ENCODE measurements around the gene DENND4A. TPM values are rescaled to one million over a fixed set of nuclear protein-coding genes. Genes with fewer than 3 reads are reported as not detected.
"Not testable (repeated sequence)": the region's sequence is repeated elsewhere in the genome, so short reads cannot be mapped to it uniquely, and the experiment has no call there.

DENND4A gene
- total and polyA plus RNA-seq, 3 donors from 2014 or later: 16.5 to 65.7 (median 63.4) TPM

DNA sequence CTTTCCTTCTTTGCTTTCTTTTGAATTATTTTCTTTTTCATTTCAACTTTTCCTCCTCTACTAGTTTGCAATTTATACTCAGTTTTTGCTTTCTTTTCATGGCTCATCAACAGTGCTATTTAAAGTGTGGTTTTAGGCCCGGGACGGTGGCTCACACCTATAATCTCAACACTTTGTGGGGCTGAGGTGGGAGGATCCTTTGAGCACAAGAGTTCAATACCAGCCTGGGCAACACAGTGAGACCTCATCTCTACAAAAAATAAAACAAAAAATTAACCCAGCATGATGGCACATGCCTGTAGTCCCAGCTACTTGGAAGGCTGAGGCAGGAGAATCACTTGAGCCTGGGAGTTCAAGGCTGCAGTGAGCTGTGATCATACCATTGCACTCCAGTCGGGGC, 20.4 kb upstream of the DENND4A start:
- intact Hi-C loops (cut with DNase I; ENCODE audit: low total_unique reads): no loop called here
- TF ChIP-seq POLR2A (IDR thresholded peaks at IDR 0.05): no peak
- TF ChIP-seq, protein P1, sequence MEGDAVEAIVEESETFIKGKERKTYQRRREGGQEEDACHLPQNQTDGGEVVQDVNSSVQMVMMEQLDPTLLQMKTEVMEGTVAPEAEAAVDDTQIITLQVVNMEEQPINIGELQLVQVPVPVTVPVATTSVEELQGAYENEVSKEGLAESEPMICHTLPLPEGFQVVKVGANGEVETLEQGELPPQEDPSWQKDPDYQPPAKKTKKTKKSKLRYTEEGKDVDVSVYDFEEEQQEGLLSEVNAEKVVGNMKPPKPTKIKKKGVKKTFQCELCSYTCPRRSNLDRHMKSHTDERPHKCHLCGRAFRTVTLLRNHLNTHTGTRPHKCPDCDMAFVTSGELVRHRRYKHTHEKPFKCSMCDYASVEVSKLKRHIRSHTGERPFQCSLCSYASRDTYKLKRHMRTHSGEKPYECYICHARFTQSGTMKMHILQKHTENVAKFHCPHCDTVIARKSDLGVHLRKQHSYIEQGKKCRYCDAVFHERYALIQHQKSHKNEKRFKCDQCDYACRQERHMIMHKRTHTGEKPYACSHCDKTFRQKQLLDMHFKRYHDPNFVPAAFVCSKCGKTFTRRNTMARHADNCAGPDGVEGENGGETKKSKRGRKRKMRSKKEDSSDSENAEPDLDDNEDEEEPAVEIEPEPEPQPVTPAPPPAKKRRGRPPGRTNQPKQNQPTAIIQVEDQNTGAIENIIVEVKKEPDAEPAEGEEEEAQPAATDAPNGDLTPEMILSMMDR (IDR thresholded peaks at IDR 0.05): no peak
- H3K36me3 ChIP-seq (ENCODE audit: low read depth, missing control alignments): no peaks in the 10 kb centered on the region
- no peak overlapping the region for H3K4me3 ChIP-seq
- no peaks in the 10 kb centered on the region for H3K4me1 ChIP-seq
- H3K27ac ChIP-seq: no peak overlapping the region
- DNase-seq: no peak
- 63 to 81% methylated on average over 3 of the region's 3 CpGs for WGBS, 2 donors
- H3K27me3 ChIP-seq: no peaks in the 10 kb centered on the region
- H3K9me3 ChIP-seq: no peaks in the 10 kb centered on the region

DNA sequence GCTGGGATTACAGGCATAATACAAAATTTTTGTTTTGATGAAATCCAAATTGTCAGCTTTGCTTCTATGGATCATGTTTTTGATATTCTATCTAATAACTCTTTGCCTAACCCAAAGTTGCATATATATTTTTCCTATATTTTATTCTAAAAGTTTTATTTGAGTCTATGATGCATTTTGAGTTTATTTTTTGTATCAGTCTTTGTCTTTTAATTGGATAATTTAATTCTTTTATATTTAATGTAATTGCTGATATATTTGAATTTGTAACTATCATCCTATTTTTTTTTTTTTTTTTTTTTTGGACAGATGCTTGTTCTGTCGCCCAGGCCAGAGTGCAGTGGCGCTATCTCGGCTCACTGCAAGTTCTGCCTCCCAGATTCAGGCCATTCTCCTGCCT, 19.7 kb upstream of the DENND4A start:
- intact Hi-C loops (cut with DNase I; ENCODE audit: low total_unique reads): no loop called here
- Histone ChIP-seq H3K27me3 (no peaks in the 10 kb centered on the region), H3K36me3 (ENCODE audit: low read depth, missing control alignments) (no peaks in the 10 kb centered on the region), H3K9me3 (no peaks in the 10 kb centered on the region), H3K4me3 (no peak overlapping the region), H3K4me1 (no peaks in the 10 kb centered on the region), H3K27ac (no peak overlapping the region)
- TF ChIP-seq, protein P1 (IDR thresholded peaks at IDR 0.05): no peak
- no peak for TF ChIP-seq POLR2A (IDR thresholded peaks at IDR 0.05)
- no peak for DNase-seq
- 96 to 98% methylated on average over 3 of the region's 3 CpGs for WGBS, 2 donors

DNA sequence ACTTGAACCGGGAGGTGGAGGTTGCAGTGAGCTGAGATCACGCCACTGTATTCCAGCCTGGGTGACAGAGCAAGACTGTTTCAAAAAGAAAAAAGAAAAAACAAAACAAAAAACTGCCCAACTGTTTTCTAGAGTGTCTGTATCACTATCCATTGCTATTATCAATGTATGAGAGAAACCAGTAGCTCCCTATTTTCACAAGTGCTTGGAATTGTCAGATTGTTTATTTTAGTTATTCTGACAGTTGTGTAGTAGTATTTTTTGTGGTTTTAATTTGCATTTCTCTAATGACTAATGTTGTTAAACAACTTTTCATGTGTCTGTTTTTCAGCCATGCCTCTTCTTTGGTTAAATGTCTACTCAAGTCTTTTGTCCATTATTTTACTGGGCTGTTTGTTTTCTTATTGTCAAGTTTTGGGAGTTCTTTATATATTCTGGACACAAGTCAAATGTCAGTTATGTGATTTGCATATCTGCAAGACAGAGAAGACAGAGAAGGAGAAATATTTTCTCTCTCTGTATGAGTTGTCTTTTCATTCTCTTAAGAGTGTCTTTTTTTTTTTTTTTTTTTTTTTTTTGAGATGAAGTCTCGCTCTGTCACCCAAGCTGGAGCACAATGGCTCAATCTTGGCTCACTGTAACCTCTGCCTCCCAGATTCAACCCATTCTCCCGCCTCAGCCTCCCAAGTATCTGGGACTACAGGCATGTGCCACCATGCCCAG, 19.1 kb upstream of the DENND4A start:
- DNase-seq; H3K4me3 ChIP-seq; intact Hi-C loops (cut with DNase I; ENCODE audit: low total_unique reads); H3K27me3 ChIP-seq; H3K27ac ChIP-seq; H3K36me3 ChIP-seq (ENCODE audit: low read depth, missing control alignments); H3K4me1 ChIP-seq; H3K9me3 ChIP-seq: not testable (repeated sequence)
- WGBS, 2 donors: 94 to 97% methylated on average over 4 of the region's 4 CpGs

DNA sequence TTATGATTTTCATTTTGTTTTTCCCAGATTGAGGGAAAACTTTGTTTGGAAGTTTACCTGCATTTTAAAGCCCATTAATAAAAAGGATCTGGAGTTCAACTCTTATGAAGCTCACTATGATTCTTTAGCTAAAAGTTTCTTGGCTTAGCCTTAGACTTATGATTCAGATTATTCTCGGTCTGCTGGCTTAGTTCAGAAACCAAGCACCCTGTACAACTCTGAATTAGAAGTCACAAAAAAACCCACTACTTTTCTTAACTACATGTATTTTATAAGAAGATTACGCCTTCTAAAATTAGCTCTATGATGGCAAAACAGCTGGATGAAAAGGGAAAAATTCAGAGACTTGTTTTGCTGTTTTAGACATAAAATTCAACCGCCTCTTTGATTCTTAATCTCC, 14.3 kb upstream of the DENND4A start:
- intact Hi-C loops (cut with DNase I; ENCODE audit: low total_unique reads): no loop called here
- no peaks in the 10 kb centered on the region for H3K36me3 ChIP-seq (ENCODE audit: low read depth, missing control alignments)
- H3K4me3 ChIP-seq: no peak overlapping the region
- no peaks in the 10 kb centered on the region for H3K27me3 ChIP-seq
- no peak for TF ChIP-seq POLR2A (IDR thresholded peaks at IDR 0.05)
- TF ChIP-seq, protein P1 (IDR thresholded peaks at IDR 0.05): no peak
- peak overlapping the region; percentile 36 to 78 for H3K27ac ChIP-seq
- WGBS, 2 donors: 32 to 39% methylated on average over 3 of the region's 3 CpGs
- peaks cover 26% of the 10 kb centered on the region for H3K4me1 ChIP-seq
- no peaks in the 10 kb centered on the region for H3K9me3 ChIP-seq
- DNase-seq: no peak

DNA sequence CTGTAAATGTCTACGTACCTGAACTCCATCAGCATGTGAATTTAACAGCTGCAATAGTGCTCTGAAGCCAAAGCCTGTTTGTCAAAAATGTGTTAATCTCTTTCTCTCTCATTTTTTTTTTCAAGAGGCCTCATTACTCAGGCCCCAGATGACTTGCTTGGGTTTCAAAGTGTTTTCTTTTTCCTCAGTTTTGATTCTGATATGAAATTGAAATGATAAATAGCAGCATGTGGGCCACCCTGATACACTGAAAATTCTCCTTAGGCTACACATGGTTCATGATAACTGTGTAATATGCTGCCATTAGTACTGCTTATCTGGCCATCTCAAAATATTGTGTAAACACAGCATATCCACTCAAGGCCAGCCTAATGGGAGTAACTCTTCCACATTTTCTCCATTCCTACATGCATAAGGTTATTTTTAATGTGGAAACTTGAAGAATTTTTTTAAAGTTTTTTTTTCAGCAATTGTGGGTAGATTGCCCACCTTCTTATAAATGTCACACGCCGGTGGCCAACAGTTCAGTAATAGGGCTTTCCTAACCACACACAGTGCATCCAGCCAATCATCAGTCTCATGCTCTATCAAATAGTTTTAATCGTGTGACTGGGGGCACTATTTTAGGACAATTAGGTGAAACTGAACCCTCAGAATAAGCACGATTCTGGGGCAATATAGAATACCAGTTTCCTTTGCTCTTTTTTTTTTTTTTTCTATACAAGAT, 13.1 kb upstream of the DENND4A start:
- H3K4me3 ChIP-seq: no peak overlapping the region
- TF ChIP-seq, protein P1 (IDR thresholded peaks at IDR 0.05): no peak
- TF ChIP-seq POLR2A (IDR thresholded peaks at IDR 0.05): no peak
- no peak for DNase-seq
- no peaks in the 10 kb centered on the region for H3K36me3 ChIP-seq (ENCODE audit: low read depth, missing control alignments)
- H3K4me1 ChIP-seq: peaks cover 26% of the 10 kb centered on the region
- H3K27me3 ChIP-seq: no peaks in the 10 kb centered on the region
- intact Hi-C loops (cut with DNase I; ENCODE audit: low total_unique reads): no loop called here
- no peaks in the 10 kb centered on the region for H3K9me3 ChIP-seq
- WGBS, 2 donors: 68 to 72% methylated on average over 5 of the region's 5 CpGs
- peak overlapping the region; percentile 36 to 78 for H3K27ac ChIP-seq
